WERI-Rb-1 (cell line): Measurements from ENCODE around the gene ATP9A.
"Not testable (repeated sequence)": the region's sequence is repeated elsewhere in the genome, so short reads cannot be mapped to it uniquely, and the experiment has no call there.

ENCODE experiments used
- DNase-seq: peaks from one replicate; pipeline ENCODE4 v3.0.0-alpha.2; 2020
- H3K27ac ChIP-seq: fragments of 250-450 bp; sonication (Bioruptor Pico); 2 replicates; pipeline ENCODE4 v1.5.1; 2020; ENCODE audit warnings: mild to moderate bottlenecking, moderate library complexity
- H3K27me3 ChIP-seq: fragments of 250-450 bp; sonication (Bioruptor Pico); 2 replicates; pipeline ENCODE4 v1.5.1; 2021; ENCODE audit warnings: mild to moderate bottlenecking, low read depth, moderate library complexity; ENCODE audit not compliant: insufficient read depth, severe bottlenecking
- H3K36me3 ChIP-seq: fragments of 250-450 bp; sonication (Bioruptor Pico); 2 replicates; pipeline ENCODE4 v1.5.1; 2020; ENCODE audit warnings: mild to moderate bottlenecking, moderate library complexity
- H3K4me3 ChIP-seq: 2 replicates; pipeline ENCODE4 v1.5.1; 2011; ENCODE audit warnings: low read depth, mild to moderate bottlenecking, control low read depth, low read length
- H3K9me3 ChIP-seq: fragments of 250-450 bp; sonication (Bioruptor Pico); 2 replicates; pipeline ENCODE4 v1.5.1; 2021; ENCODE audit warnings: mild to moderate bottlenecking, moderate library complexity; ENCODE audit not compliant: severe bottlenecking
- TF ChIP-seq, protein P1 (sequence below): IDR thresholded peaks from 2 replicates; pipeline ENCODE4 v1.5.1; 2011; ENCODE audit warnings: low read depth, mild to moderate bottlenecking, control low read depth, inconsistent platforms, low read length

ATP9A gene

DNA sequence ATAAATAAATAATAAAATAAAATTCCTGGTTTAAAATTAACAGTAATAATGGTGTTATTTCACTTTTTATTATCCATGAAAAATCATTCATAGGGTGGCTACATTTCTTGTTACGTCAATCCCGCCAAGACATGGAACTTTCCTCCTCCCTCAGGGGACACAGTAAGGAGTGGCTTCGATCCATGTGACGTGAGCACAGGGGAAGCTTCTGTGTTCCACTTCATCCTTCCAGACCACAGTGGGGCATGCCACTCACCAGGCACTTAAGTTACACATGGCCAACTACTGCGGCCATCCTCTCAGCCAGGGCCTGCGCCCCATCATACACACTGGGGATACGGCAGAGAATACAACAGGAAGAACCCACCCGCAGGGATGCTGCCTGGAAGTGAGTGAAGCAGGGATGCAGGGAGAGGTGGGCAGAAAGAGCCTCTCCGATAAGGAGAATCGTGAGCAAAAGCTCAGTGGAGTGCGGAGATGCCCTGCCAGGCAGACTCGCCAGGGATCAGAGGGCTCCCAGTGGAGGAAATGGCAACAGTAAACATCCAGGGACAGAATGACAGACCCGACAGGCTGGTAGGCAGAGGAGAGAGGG lies 75.3 kb downstream of the ATP9A start:
- peaks cover 3% of the 10 kb centered on the region; the same call in 1 of the 2 replicates for H3K36me3 ChIP-seq
- H3K9me3 ChIP-seq: no peaks in the 10 kb centered on the region
- no peaks in the 10 kb centered on the region for H3K27me3 ChIP-seq
- no peak overlapping the region for H3K4me3 ChIP-seq
- no peak for DNase-seq
- TF ChIP-seq, protein P1, sequence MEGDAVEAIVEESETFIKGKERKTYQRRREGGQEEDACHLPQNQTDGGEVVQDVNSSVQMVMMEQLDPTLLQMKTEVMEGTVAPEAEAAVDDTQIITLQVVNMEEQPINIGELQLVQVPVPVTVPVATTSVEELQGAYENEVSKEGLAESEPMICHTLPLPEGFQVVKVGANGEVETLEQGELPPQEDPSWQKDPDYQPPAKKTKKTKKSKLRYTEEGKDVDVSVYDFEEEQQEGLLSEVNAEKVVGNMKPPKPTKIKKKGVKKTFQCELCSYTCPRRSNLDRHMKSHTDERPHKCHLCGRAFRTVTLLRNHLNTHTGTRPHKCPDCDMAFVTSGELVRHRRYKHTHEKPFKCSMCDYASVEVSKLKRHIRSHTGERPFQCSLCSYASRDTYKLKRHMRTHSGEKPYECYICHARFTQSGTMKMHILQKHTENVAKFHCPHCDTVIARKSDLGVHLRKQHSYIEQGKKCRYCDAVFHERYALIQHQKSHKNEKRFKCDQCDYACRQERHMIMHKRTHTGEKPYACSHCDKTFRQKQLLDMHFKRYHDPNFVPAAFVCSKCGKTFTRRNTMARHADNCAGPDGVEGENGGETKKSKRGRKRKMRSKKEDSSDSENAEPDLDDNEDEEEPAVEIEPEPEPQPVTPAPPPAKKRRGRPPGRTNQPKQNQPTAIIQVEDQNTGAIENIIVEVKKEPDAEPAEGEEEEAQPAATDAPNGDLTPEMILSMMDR: no peak
- H3K27ac ChIP-seq: no peak overlapping the region

DNA sequence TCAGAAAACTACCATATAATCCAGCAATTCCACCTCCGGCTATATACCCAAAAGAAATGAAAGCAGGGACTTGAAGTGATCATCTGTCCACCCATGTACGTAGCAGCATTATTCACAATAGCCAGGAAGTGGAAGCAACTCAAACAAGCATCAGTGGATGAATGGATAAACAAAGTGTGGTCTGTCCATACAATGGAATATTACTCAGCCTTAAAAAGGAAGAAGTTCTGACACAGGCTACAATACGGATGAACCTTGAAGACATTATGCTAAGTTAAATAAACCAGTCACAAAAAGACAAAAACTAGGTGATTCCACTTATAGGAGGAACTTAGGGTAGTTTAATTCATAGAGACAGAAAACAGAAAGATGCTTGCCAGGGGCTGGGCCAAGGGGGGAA lies 76.5 kb downstream of the ATP9A start:
- no peak overlapping the region for H3K27ac ChIP-seq
- DNase-seq: no peak
- peaks cover 3% of the 10 kb centered on the region; the same call in 1 of the 2 replicates for H3K36me3 ChIP-seq
- no peaks in the 10 kb centered on the region for H3K9me3 ChIP-seq
- H3K27me3 ChIP-seq: no peaks in the 10 kb centered on the region
- TF ChIP-seq, protein P1: no peak
- H3K4me3 ChIP-seq: no peak overlapping the region

DNA sequence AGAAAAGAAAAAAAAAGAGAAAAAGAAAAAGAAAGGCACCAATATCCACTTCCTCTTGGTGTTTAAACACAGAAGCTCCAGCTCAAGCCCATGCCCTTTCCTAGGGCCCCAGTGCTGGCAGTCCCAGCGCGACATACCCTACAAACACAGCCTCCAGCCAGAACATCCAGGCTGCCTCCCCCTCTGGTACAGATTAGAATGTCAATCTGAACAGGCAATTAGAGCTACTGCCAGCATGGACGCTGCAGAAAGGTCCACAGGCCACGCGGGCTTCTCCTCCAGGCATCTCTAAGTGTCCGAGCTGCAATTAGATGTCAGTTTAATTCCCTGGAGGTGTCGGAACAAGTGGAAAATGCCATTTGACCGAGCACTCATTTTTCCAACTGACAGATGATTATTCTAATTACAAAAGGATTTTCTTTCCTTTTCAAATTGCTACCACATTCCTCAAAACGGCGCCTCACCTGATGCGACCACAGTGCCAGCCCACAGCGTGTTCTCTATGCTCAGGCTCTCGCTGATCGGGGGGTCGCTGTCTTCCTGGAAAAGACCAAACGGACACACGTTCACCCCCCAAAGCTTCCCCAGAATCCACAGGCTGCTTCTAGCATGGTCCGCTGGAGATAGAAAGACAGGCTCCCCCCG lies 79.5 kb downstream of the ATP9A start:
- Histone ChIP-seq H3K27ac (no peak overlapping the region), H3K36me3 (peaks cover 3% of the 10 kb centered on the region; the same call in 1 of the 2 replicates), H3K9me3 (no peaks in the 10 kb centered on the region), H3K27me3 (no peaks in the 10 kb centered on the region), H3K4me3 (no peak overlapping the region)
- TF ChIP-seq, protein P1: no peak
- no peak for DNase-seq

DNA sequence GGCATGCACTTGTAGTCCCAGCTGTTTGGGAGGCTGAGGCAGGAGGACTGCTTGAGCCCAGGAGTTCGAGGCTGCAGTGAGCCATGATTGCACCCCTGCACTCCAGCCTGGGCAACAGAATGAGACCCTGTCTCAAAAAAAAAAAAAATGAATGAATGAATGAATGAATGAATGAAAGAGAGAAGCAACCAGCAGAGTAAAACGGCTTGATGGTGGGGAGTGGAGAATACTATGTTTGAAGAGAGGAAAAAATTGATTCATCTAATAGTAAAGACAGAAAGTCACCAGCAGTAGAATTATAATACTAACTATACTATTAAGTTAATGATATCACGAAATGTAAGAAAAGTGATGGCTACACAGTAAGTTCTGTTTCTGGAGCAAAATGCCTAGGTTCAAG lies 80.6 kb downstream of the ATP9A start:
- no peak overlapping the region for H3K4me3 ChIP-seq
- TF ChIP-seq, protein P1: no peak
- H3K27ac ChIP-seq: no peak overlapping the region
- no peaks in the 10 kb centered on the region for H3K27me3 ChIP-seq
- DNase-seq: no peak
- no peaks in the 10 kb centered on the region for H3K9me3 ChIP-seq
- peaks cover 3% of the 10 kb centered on the region; the same call in 1 of the 2 replicates for H3K36me3 ChIP-seq

DNA sequence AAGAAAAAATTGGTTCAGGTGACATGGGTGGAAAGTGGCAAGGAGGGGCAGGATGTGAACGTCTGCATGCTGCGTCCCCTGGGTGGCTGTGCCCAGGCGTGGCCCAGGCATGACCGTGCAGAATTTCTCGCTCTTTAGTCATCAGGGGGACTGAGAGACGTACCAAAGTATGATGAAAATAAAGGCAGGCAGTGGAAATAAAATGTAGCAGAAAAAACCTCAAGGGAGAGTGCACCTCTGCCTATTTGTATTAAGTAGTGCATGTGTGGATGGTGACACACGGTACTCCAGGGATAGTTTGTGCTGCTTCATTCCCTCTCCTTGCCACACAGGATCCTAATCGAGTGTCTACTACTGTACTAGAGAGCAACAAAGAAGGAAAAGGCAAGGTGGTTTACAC lies 81.1 kb downstream of the ATP9A start:
- Histone ChIP-seq H3K4me3 (no peak overlapping the region), H3K36me3 (peaks cover 3% of the 10 kb centered on the region; the same call in 1 of the 2 replicates), H3K27ac (no peak overlapping the region), H3K27me3 (no peaks in the 10 kb centered on the region), H3K9me3 (no peaks in the 10 kb centered on the region)
- TF ChIP-seq, protein P1: no peak
- DNase-seq: no peak

DNA sequence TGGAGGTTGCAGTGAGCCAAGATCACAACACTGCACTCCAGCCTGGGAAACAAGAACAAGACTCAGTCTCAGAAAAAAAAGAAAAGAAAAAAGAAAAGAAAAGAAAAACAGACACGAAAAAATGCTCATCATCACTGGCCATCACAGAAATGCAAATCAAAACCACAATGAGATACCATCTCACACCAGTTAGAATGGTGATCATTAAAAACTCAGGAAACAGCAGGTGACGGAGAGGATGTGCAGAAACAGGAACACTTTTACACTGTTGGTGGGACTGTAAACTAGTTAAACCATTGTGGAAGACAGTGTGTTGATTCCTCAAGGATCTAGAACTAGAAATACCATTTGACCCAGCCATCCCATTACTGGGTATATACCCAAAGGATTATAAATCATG lies 82.7 kb downstream of the ATP9A start:
- not testable (repeated sequence) for H3K27ac ChIP-seq, H3K36me3 ChIP-seq, H3K9me3 ChIP-seq, DNase-seq, H3K4me3 ChIP-seq, H3K27me3 ChIP-seq
